PC-3 (cell line): ENCODE results near the gene RAB37.

ENCODE experiments used
- EZH2 ChIP-seq: fragments of 300-600 bp; sonication (generic); IDR thresholded peaks from one replicate; pipeline ENCODE4 v1.6.1; 2017; ENCODE audit warnings: antibody characterized with exemption, mild to moderate bottlenecking, low read length; ENCODE audit not compliant: unreplicated experiment
- TF ChIP-seq, protein P1 (sequence below): fragments of 300-600 bp; sonication (generic); conservative IDR thresholded peaks from 2 replicates; pipeline ENCODE4 v1.5.1; 2017; ENCODE audit warnings: antibody characterized with exemption, low read depth, mild to moderate bottlenecking, low read length

GRCh38 chr17:74740173-74740572 is 3.1 kb downstream of the RAB37 start:
- TF ChIP-seq, protein P1, sequence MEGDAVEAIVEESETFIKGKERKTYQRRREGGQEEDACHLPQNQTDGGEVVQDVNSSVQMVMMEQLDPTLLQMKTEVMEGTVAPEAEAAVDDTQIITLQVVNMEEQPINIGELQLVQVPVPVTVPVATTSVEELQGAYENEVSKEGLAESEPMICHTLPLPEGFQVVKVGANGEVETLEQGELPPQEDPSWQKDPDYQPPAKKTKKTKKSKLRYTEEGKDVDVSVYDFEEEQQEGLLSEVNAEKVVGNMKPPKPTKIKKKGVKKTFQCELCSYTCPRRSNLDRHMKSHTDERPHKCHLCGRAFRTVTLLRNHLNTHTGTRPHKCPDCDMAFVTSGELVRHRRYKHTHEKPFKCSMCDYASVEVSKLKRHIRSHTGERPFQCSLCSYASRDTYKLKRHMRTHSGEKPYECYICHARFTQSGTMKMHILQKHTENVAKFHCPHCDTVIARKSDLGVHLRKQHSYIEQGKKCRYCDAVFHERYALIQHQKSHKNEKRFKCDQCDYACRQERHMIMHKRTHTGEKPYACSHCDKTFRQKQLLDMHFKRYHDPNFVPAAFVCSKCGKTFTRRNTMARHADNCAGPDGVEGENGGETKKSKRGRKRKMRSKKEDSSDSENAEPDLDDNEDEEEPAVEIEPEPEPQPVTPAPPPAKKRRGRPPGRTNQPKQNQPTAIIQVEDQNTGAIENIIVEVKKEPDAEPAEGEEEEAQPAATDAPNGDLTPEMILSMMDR, result no peak
- no peak for TF ChIP-seq EZH2
